ENCODE results near the gene TMEM131L.

The TMEM131L gene

GRCh38 chr4:153543351-153543750 is 77.2 kb downstream of the TMEM131L start:
- TF ChIP-seq TCF12 (IDR thresholded peaks at IDR 0.05; ENCODE audit: low read depth) (no peak), CREB1 (IDR thresholded peaks at IDR 0.05; ENCODE audit: low read depth) (no peak), TAF1 (IDR thresholded peaks at IDR 0.05; ENCODE audit: low read depth) (no peak), RAD21 (IDR thresholded peaks at IDR 0.05; ENCODE audit: low read depth) (no peak), FOXM1 (IDR thresholded peaks at IDR 0.05; ENCODE audit: borderline replicate concordance, low read depth) (no peak), TEAD4 (IDR thresholded peaks at IDR 0.05) (no peak), REST (IDR thresholded peaks at IDR 0.05; ENCODE audit: low read depth) (no peak), EGR1 (IDR thresholded peaks at IDR 0.05) (no peak), ZBTB7A (IDR thresholded peaks at IDR 0.05; ENCODE audit: low read depth) (no peak), YY1 (IDR thresholded peaks at IDR 0.05; ENCODE audit: low read depth) (no peak), NFIC (IDR thresholded peaks at IDR 0.05) (no peak), CEBPB (IDR thresholded peaks at IDR 0.05) (no peak), EP300 (IDR thresholded peaks at IDR 0.05; ENCODE audit: borderline replicate concordance) (no peak)
- TF ChIP-seq, protein P1, sequence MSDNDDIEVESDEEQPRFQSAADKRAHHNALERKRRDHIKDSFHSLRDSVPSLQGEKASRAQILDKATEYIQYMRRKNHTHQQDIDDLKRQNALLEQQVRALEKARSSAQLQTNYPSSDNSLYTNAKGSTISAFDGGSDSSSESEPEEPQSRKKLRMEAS (IDR thresholded peaks at IDR 0.05): no peak
- TF ChIP-seq, protein P2, sequence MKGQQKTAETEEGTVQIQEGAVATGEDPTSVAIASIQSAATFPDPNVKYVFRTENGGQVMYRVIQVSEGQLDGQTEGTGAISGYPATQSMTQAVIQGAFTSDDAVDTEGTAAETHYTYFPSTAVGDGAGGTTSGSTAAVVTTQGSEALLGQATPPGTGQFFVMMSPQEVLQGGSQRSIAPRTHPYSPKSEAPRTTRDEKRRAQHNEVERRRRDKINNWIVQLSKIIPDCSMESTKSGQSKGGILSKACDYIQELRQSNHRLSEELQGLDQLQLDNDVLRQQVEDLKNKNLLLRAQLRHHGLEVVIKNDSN (IDR thresholded peaks at IDR 0.05): no peak

GRCh38 chr4:153545822-153546221 is 79.7 kb downstream of the TMEM131L start:
- TF ChIP-seq YY1 (IDR thresholded peaks at IDR 0.05; ENCODE audit: low read depth) (no peak), REST (IDR thresholded peaks at IDR 0.05; ENCODE audit: low read depth) (no peak), CEBPB (IDR thresholded peaks at IDR 0.05) (no peak), ZBTB7A (IDR thresholded peaks at IDR 0.05; ENCODE audit: low read depth) (no peak)
- TF ChIP-seq, protein P2 (IDR thresholded peaks at IDR 0.05): no peak

GRCh38 chr4:153546280-153546679 is 80.1 kb downstream of the TMEM131L start:
- no peak for TF ChIP-seq CEBPB (IDR thresholded peaks at IDR 0.05)
- no peak for TF ChIP-seq NFIC (IDR thresholded peaks at IDR 0.05)
- no peak for TF ChIP-seq ZBTB7A (IDR thresholded peaks at IDR 0.05; ENCODE audit: low read depth)
- TF ChIP-seq RAD21 (IDR thresholded peaks at IDR 0.05; ENCODE audit: low read depth): no peak
- TF ChIP-seq REST (IDR thresholded peaks at IDR 0.05; ENCODE audit: low read depth): no peak
- TF ChIP-seq CREB1 (IDR thresholded peaks at IDR 0.05; ENCODE audit: low read depth): no peak
- no peak for TF ChIP-seq EGR1 (IDR thresholded peaks at IDR 0.05)
- no peak for TF ChIP-seq EP300 (IDR thresholded peaks at IDR 0.05; ENCODE audit: borderline replicate concordance)
- TF ChIP-seq FOXM1 (IDR thresholded peaks at IDR 0.05; ENCODE audit: borderline replicate concordance, low read depth): no peak
- TF ChIP-seq, protein P1 (IDR thresholded peaks at IDR 0.05): no peak
- TF ChIP-seq YY1 (IDR thresholded peaks at IDR 0.05; ENCODE audit: low read depth): no peak
- no peak for TF ChIP-seq TEAD4 (IDR thresholded peaks at IDR 0.05)
- no peak for TF ChIP-seq TAF1 (IDR thresholded peaks at IDR 0.05; ENCODE audit: low read depth)
- no peak for TF ChIP-seq TCF12 (IDR thresholded peaks at IDR 0.05; ENCODE audit: low read depth)
- TF ChIP-seq, protein P2 (IDR thresholded peaks at IDR 0.05): no peak

GRCh38 chr4:153547520-153547919 is 81.4 kb downstream of the TMEM131L start:
- TF ChIP-seq EGR1 (IDR thresholded peaks at IDR 0.05) (no peak), NFIC (IDR thresholded peaks at IDR 0.05) (no peak), TCF12 (IDR thresholded peaks at IDR 0.05; ENCODE audit: low read depth) (no peak), REST (IDR thresholded peaks at IDR 0.05; ENCODE audit: low read depth) (no peak), FOXM1 (IDR thresholded peaks at IDR 0.05; ENCODE audit: borderline replicate concordance, low read depth) (no peak), CEBPB (IDR thresholded peaks at IDR 0.05) (no peak), YY1 (IDR thresholded peaks at IDR 0.05; ENCODE audit: low read depth) (no peak), EP300 (IDR thresholded peaks at IDR 0.05; ENCODE audit: borderline replicate concordance) (no peak), CREB1 (IDR thresholded peaks at IDR 0.05; ENCODE audit: low read depth) (no peak), TAF1 (IDR thresholded peaks at IDR 0.05; ENCODE audit: low read depth) (no peak), RAD21 (IDR thresholded peaks at IDR 0.05; ENCODE audit: low read depth) (no peak), TEAD4 (IDR thresholded peaks at IDR 0.05) (no peak), ZBTB7A (IDR thresholded peaks at IDR 0.05; ENCODE audit: low read depth) (no peak)
- TF ChIP-seq, protein P2 (IDR thresholded peaks at IDR 0.05): no peak
- TF ChIP-seq, protein P1 (IDR thresholded peaks at IDR 0.05): no peak

Measured in Ishikawa (cell line).